Measurements from ENCODE around the gene KRTAP2-1.

DNA sequence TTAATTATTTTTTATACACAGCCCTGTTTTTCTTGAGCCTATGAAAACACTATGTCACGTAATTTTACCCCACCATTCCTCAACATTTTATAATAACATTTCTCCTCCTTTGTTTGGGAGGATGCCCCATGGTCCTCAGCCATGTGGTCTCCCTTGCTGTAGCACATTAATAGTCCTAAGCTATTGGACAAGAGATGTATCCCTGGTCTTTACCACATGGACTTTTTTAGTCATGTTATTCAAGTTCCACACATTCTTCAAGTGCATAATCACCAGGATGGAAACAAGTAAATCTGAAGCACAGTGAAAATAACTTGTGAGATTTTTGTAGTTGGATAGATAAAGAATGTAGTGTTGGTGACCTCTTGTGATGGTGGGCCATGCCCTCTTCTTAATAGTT is 14.8 kb upstream of the KRTAP2-1 start:
- TF ChIP-seq RELA (CRISPR knock-in tag; IDR thresholded peaks at IDR 0.05) (no peak), ZNF530 (CRISPR knock-in tag; IDR thresholded peaks at IDR 0.05; ENCODE audit: low read depth) (no peak), HOXA5 (CRISPR knock-in tag; IDR thresholded peaks at IDR 0.05) (no peak), SALL2 (CRISPR knock-in tag; IDR thresholded peaks at IDR 0.05) (no peak), ZNF138 (CRISPR knock-in tag; IDR thresholded peaks at IDR 0.05; ENCODE audit: low read depth) (no peak), ZNF274 (CRISPR knock-in tag; IDR thresholded peaks at IDR 0.05) (no peak)

All from HepG2 (cell line).